ENCODE measurements around the gene AIFM3. TPM values are rescaled to one million over a fixed set of nuclear protein-coding genes. Genes with fewer than 3 reads are reported as not detected.

The AIFM3 gene
- total and polyA plus RNA-seq, 2 of the 13 experiments (the other 11 are each of a cell fraction or from before 2014, with no cell fraction given), result 9.0 to 15.3 TPM

- TF ChIP-seq, protein P1, sequence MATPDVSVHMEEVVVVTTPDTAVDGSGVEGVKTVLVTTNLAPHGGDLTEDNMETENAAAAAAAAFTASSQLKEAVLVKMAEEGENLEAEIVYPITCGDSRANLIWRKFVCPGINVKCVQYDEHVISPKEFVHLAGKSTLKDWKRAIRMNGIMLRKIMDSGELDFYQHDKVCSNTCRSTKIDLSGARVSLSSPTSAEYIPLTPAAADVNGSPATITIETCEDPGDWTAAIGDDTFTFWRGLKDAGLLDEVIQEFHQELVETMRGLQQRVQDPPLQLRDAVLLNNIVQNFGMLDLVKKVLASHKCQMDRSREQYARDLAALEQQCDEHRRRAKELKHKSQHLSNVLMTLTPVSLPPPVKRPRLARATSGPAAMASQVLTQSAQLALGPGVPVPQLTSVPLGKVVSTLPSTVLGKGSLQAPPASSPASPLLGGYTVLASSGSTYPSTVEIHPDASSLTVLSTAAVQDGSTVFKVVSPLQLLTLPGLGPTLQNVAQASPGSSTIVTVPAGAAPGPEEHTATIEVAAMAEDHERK (CRISPR knock-in tag; IDR thresholded peaks at IDR 0.05; ENCODE audit: low read depth), result no peak
- TF ChIP-seq, protein P2, sequence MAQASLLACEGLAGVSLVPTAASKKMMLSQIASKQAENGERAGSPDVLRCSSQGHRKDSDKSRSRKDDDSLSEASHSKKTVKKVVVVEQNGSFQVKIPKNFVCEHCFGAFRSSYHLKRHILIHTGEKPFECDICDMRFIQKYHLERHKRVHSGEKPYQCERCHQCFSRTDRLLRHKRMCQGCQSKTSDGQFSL (CRISPR knock-in tag; IDR thresholded peaks at IDR 0.05), result no peak
- TF ChIP-seq ATAD3A (CRISPR knock-in tag; IDR thresholded peaks at IDR 0.05) (no peak), SIN3A (IDR thresholded peaks at IDR 0.05; ENCODE audit: borderline replicate concordance, low read depth, low read length) (0 out of 2 replicates have a peak, but pooled peaks have one; percentile 14), POLR2G (IDR thresholded peaks at IDR 0.05; ENCODE audit: low read depth, low read length) (peak; percentile 69), RNF2 (conservative IDR thresholded peaks at IDR 0.05; ENCODE audit: low read depth) (no peak), ZC3H4 (CRISPR knock-in tag; IDR thresholded peaks at IDR 0.05; ENCODE audit: borderline replicate concordance) (no peak), ZNF552 (CRISPR knock-in tag; IDR thresholded peaks at IDR 0.05; ENCODE audit: borderline replicate concordance) (no peak), ZNF510 (CRISPR knock-in tag; IDR thresholded peaks at IDR 0.05; ENCODE audit: low read depth) (0 out of 2 replicates have a peak, but pooled peaks have one; percentile 68), NRL (CRISPR knock-in tag; IDR thresholded peaks at IDR 0.05; ENCODE audit: borderline replicate concordance) (no peak), ZNF616 (CRISPR knock-in tag; IDR thresholded peaks at IDR 0.05; ENCODE audit: low read depth) (no peak), ZKSCAN5 (CRISPR knock-in tag; IDR thresholded peaks at IDR 0.05) (no peak), NCOR1 (IDR thresholded peaks at IDR 0.05; ENCODE audit: borderline replicate concordance, low read length) (peak; percentile 8; the same call in 1 of the 2 replicates), PLSCR1 (CRISPR knock-in tag; IDR thresholded peaks at IDR 0.05; ENCODE audit: borderline replicate concordance) (no peak), KMT2A (CRISPR knock-in tag; IDR thresholded peaks at IDR 0.05) (no peak), NFKB2 (CRISPR knock-in tag; IDR thresholded peaks at IDR 0.05; ENCODE audit: borderline replicate concordance) (no peak), RBAK (CRISPR knock-in tag; IDR thresholded peaks at IDR 0.05) (no peak), PLRG1 (conservative IDR thresholded peaks at IDR 0.05) (no peak), GPN1 (CRISPR knock-in tag; IDR thresholded peaks at IDR 0.05; ENCODE audit: borderline replicate concordance) (no peak), ZBTB3 (CRISPR knock-in tag; IDR thresholded peaks at IDR 0.05; ENCODE audit: borderline replicate concordance, low read depth) (no peak), ZNF230 (CRISPR knock-in tag; IDR thresholded peaks at IDR 0.05) (no peak), FOXK2 (IDR thresholded peaks at IDR 0.05) (no peak), ZNF205 (CRISPR knock-in tag; IDR thresholded peaks at IDR 0.05) (no peak), RAD51 (IDR thresholded peaks at IDR 0.05; ENCODE audit: borderline replicate concordance) (no peak), ZNF136 (CRISPR knock-in tag; IDR thresholded peaks at IDR 0.05; ENCODE audit: low read depth) (no peak)
- TF ChIP-seq, protein P3, sequence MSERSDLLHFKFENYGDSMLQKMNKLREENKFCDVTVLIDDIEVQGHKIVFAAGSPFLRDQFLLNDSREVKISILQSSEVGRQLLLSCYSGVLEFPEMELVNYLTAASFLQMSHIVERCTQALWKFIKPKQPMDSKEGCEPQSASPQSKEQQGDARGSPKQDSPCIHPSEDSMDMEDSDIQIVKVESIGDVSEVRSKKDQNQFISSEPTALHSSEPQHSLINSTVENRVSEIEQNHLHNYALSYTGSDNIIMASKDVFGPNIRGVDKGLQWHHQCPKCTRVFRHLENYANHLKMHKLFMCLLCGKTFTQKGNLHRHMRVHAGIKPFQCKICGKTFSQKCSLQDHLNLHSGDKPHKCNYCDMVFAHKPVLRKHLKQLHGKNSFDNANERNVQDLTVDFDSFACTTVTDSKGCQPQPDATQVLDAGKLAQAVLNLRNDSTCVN (CRISPR knock-in tag; IDR thresholded peaks at IDR 0.05; ENCODE audit: borderline replicate concordance), result no peak
- TF ChIP-seq, protein P4, sequence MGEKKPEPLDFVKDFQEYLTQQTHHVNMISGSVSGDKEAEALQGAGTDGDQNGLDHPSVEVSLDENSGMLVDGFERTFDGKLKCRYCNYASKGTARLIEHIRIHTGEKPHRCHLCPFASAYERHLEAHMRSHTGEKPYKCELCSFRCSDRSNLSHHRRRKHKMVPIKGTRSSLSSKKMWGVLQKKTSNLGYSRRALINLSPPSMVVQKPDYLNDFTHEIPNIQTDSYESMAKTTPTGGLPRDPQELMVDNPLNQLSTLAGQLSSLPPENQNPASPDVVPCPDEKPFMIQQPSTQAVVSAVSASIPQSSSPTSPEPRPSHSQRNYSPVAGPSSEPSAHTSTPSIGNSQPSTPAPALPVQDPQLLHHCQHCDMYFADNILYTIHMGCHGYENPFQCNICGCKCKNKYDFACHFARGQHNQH (CRISPR knock-in tag; IDR thresholded peaks at IDR 0.05), result no peak
Observed at GRCh38 chr22:20951151-20951931, 15.7 kb upstream of the AIFM3 start (continued).
